Liver (tissue), 3 donors: ENCODE measurements around the gene NMNAT2.

Experiments used
- GABPA ChIP-seq, 2 donors: IDR thresholded peaks in 1 of 2; conservative IDR thresholded peaks in 1 of 2; 2 replicates each; pipeline ENCODE4 v1.6.1; 2016; ENCODE audit warnings: antibody characterized with exemption in 2 of 2, mild to moderate bottlenecking in 1 of 2, moderate library complexity in 1 of 2
- HNF4A ChIP-seq, 2 donors: conservative IDR thresholded peaks; 2 replicates each; pipeline ENCODE4 v1.6.1; 2016; ENCODE audit warnings: antibody characterized with exemption in 2 of 2, mild to moderate bottlenecking in 2 of 2
- JUND ChIP-seq, 2 donors: IDR thresholded peaks; 2 replicates each; pipeline ENCODE4 v1.6.1; 2016; ENCODE audit warnings: antibody characterized with exemption in 2 of 2
- RAD21 ChIP-seq, 2 donors: IDR thresholded peaks; 2 replicates each; pipeline ENCODE4 v1.6.1; 2016; ENCODE audit warnings: antibody characterized with exemption in 2 of 2, mild to moderate bottlenecking in 2 of 2
- RXRA ChIP-seq, 2 donors: IDR thresholded peaks; 2 replicates each; pipeline ENCODE4 v1.6.1; 2017 to 2018; ENCODE audit warnings: antibody characterized with exemption in 2 of 2, mild to moderate bottlenecking in 1 of 2
- YY1 ChIP-seq: IDR thresholded peaks from 2 replicates; pipeline ENCODE4 v1.6.1; 2016; ENCODE audit warnings: antibody characterized with exemption, mild to moderate bottlenecking
- TF ChIP-seq, protein P1 (sequence below): fragments of 150-350 bp; IDR thresholded peaks from 2 replicates; pipeline ENCODE4 v1.5.1; 2017; ENCODE audit warnings: improper control_type of control experiment, low read depth, low read length; ENCODE audit not compliant: missing input control
- TF ChIP-seq, protein P2 (sequence below): IDR thresholded peaks from 2 replicates; pipeline ENCODE4 v1.6.1; 2016; ENCODE audit warnings: antibody characterized with exemption, mild to moderate bottlenecking
- TF ChIP-seq, protein P3 (sequence below): IDR thresholded peaks from 2 replicates; pipeline ENCODE4 v1.6.1; 2016; ENCODE audit warnings: antibody characterized with exemption
- TF ChIP-seq, protein P4 (sequence below): IDR thresholded peaks from 2 replicates; pipeline ENCODE4 v1.6.1; 2016; ENCODE audit warnings: antibody characterized with exemption
- donor health status: healthy.
- donor health status: healthy.

DNA sequence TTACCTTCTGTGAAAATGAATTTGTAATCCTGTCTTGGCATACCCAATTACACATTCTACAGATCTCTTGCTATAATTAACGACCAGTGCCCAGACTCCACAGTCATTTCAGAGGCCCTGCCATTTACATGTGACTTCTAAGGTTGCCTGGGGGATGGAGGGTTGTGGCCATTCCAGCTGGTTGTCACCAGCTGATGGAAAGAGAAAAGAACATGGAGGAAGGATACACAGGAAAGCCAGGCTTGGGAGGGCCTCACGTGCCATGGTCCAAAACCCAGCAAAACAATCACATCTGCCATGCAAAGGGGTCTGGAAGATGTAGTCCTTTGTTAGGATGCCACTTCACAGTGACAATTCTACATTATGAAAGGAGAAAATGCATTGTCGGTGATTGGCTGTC, 172.8 kb downstream of the NMNAT2 start:
- TF ChIP-seq, protein P1, sequence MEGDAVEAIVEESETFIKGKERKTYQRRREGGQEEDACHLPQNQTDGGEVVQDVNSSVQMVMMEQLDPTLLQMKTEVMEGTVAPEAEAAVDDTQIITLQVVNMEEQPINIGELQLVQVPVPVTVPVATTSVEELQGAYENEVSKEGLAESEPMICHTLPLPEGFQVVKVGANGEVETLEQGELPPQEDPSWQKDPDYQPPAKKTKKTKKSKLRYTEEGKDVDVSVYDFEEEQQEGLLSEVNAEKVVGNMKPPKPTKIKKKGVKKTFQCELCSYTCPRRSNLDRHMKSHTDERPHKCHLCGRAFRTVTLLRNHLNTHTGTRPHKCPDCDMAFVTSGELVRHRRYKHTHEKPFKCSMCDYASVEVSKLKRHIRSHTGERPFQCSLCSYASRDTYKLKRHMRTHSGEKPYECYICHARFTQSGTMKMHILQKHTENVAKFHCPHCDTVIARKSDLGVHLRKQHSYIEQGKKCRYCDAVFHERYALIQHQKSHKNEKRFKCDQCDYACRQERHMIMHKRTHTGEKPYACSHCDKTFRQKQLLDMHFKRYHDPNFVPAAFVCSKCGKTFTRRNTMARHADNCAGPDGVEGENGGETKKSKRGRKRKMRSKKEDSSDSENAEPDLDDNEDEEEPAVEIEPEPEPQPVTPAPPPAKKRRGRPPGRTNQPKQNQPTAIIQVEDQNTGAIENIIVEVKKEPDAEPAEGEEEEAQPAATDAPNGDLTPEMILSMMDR = no peak
- TF ChIP-seq RXRA (IDR thresholded peaks at IDR 0.05) (no peak), JUND (IDR thresholded peaks at IDR 0.05) (no peak), RAD21 (IDR thresholded peaks at IDR 0.05) (no peak), GABPA (IDR thresholded peaks at IDR 0.05 in 1 of 2, conservative IDR thresholded peaks at IDR 0.05 in 1 of 2) (no peak), YY1 (no peak), HNF4A (conservative IDR thresholded peaks at IDR 0.05) (no peak)
- TF ChIP-seq, protein P2, sequence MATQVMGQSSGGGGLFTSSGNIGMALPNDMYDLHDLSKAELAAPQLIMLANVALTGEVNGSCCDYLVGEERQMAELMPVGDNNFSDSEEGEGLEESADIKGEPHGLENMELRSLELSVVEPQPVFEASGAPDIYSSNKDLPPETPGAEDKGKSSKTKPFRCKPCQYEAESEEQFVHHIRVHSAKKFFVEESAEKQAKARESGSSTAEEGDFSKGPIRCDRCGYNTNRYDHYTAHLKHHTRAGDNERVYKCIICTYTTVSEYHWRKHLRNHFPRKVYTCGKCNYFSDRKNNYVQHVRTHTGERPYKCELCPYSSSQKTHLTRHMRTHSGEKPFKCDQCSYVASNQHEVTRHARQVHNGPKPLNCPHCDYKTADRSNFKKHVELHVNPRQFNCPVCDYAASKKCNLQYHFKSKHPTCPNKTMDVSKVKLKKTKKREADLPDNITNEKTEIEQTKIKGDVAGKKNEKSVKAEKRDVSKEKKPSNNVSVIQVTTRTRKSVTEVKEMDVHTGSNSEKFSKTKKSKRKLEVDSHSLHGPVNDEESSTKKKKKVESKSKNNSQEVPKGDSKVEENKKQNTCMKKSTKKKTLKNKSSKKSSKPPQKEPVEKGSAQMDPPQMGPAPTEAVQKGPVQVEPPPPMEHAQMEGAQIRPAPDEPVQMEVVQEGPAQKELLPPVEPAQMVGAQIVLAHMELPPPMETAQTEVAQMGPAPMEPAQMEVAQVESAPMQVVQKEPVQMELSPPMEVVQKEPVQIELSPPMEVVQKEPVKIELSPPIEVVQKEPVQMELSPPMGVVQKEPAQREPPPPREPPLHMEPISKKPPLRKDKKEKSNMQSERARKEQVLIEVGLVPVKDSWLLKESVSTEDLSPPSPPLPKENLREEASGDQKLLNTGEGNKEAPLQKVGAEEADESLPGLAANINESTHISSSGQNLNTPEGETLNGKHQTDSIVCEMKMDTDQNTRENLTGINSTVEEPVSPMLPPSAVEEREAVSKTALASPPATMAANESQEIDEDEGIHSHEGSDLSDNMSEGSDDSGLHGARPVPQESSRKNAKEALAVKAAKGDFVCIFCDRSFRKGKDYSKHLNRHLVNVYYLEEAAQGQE = no peak
- TF ChIP-seq, protein P3, sequence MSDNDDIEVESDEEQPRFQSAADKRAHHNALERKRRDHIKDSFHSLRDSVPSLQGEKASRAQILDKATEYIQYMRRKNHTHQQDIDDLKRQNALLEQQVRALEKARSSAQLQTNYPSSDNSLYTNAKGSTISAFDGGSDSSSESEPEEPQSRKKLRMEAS = no peak
- TF ChIP-seq, protein P4, sequence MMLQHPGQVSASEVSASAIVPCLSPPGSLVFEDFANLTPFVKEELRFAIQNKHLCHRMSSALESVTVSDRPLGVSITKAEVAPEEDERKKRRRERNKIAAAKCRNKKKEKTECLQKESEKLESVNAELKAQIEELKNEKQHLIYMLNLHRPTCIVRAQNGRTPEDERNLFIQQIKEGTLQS = no peak
